ENCODE results near the gene GAB2. TPM values are rescaled to one million over a fixed set of nuclear protein-coding genes. Genes with fewer than 3 reads are reported as not detected.

GAB2 gene
- total RNA-seq, 1 experiment from 2014 or later, result 10.0 TPM

- TF ChIP-seq POLR2AphosphoS5 (IDR thresholded peaks at IDR 0.05; ENCODE audit: low read depth, low read length) (no peak), CTCF (IDR thresholded peaks at IDR 0.05) (no peak)
- H3K4me1 ChIP-seq (ENCODE audit: control insufficient read depth, insufficient read depth, low read length), result no peaks in the 10 kb centered on the region
- DNase-seq (ENCODE audit: low read depth, low spot score) (no peak), ATAC-seq (no peak)
- no peaks in the 10 kb centered on the region for H3K27me3 ChIP-seq (ENCODE audit: control insufficient read depth, insufficient read depth, low read length)
- no peaks in the 10 kb centered on the region for H3K9me3 ChIP-seq (ENCODE audit: control insufficient read depth, insufficient read depth, low read depth, low read length)
- no peaks in the 10 kb centered on the region for H3K36me3 ChIP-seq (ENCODE audit: control insufficient read depth, insufficient read depth, low read length)
- in situ Hi-C loops (cut with HindIII; ENCODE audit: low pct_unique_long_range_greater_than_20kb, low sequenced_read_pairs), result no loop called here
- intact Hi-C loops (cut with micrococcal nuclease; ENCODE audit: unreplicated experiment), result no loop called here
- CTCF ChIA-PET, result no interaction called here
- POLR2A ChIA-PET, result no interaction called here
- no peak overlapping the region for H3K4me3 ChIP-seq (ENCODE audit: low read depth in 2 of 2, low read length in 2 of 2)
- BruUV-seq (replicated peaks), result no TSS peak
- no peak overlapping the region for H3K27ac ChIP-seq (ENCODE audit: low read length)
These were observed 35.7 kb upstream of the GAB2 start for GRCh38 chr11:78453140-78453935.

GRCh38 chr11:78451371-78452150 is 33.9 kb upstream of the GAB2 start:
- intact Hi-C loops (cut with micrococcal nuclease; ENCODE audit: unreplicated experiment), result no loop called here
- Histone ChIP-seq H3K36me3 (ENCODE audit: control insufficient read depth, insufficient read depth, low read length) (no peaks in the 10 kb centered on the region), H3K9me3 (ENCODE audit: control insufficient read depth, insufficient read depth, low read depth, low read length) (no peaks in the 10 kb centered on the region), H3K27ac (ENCODE audit: low read length) (no peak overlapping the region), H3K27me3 (ENCODE audit: control insufficient read depth, insufficient read depth, low read length) (no peaks in the 10 kb centered on the region), H3K4me3 (ENCODE audit: low read depth in 2 of 2, low read length in 2 of 2) (no peak overlapping the region), H3K4me1 (ENCODE audit: control insufficient read depth, insufficient read depth, low read length) (no peaks in the 10 kb centered on the region)
- ChIA-PET POLR2A (interaction anchor here (0.7 kb wide), 1 partner anchor 17 kb away, joined by 3 read pairs; no protein-coding TSS in a partner anchor), CTCF (no interaction called here)
- BruUV-seq (replicated peaks), result no TSS peak
- DNase-seq (ENCODE audit: low read depth, low spot score), result no peak
- in situ Hi-C loops (cut with HindIII; ENCODE audit: low pct_unique_long_range_greater_than_20kb, low sequenced_read_pairs), result no loop called here
- ATAC-seq, result no peak
- no peak for TF ChIP-seq SIN3A (IDR thresholded peaks at IDR 0.05; ENCODE audit: borderline replicate concordance, insufficient read depth, low read depth, low read length)
- 0 out of 2 replicates have a peak, but pooled peaks have one; percentile 42 for TF ChIP-seq TCF7L2 (IDR thresholded peaks at IDR 0.05; ENCODE audit: low read depth, low read length)
- no peak for TF ChIP-seq REST (IDR thresholded peaks at IDR 0.05; ENCODE audit: insufficient read depth in 1 of 2, low read depth in 2 of 2, low read length in 1 of 2)
- TF ChIP-seq POLR2AphosphoS5 (IDR thresholded peaks at IDR 0.05; ENCODE audit: low read depth, low read length), result no peak
- no peak for TF ChIP-seq CTCF (IDR thresholded peaks at IDR 0.05)
